Measurements from ENCODE around the gene GINS3.
"Not testable (repeated sequence)": the region's sequence is repeated elsewhere in the genome, so short reads cannot be mapped to it uniquely, and the experiment has no call there.

The GINS3 gene

GRCh38 chr16:58389724-58390123 lies 2.5 kb upstream of the GINS3 start:
- no peak for DNase-seq (ENCODE audit: low read depth in 1 of 2, low spot score in 1 of 2)

DNA sequence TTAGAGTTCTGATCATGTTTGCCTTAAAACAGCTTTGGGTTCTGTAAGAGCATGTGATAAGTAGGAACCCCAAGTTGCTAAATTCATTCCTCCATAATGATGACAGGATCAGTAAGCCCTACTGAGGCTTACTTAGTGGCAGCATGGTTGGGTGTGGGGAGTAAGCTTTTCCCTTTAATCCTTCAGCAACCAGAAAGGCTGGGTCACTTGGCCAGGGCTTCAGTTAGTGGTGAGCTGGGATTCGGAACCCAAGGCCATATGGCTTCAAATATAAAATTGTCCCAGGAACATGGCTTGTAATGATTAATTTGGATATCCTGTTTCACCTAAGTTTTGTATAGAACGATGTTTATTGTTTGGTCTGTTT lies 850 bp downstream of the GINS3 start:
- no peak for DNase-seq (ENCODE audit: low read depth in 1 of 2, low spot score in 1 of 2)

DNA sequence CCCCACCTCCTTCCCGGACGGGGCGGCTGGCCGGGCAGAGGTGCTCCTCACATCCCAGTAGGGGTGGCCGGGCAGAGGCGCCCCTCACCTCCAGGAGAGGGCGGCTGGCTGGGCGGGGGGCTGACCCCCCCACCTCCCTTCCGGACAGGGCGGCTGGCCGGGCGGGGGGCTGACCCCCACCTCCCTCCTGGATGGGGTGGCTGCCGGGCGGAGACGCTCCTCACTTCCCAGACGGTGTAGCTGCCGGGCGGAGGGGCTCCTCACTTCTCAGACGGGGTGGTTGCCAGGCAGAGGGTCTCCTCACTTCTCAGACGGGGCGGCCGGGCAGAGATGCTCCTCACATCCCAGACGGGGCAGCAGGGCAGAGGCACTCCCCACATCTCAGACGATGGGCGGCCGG lies 4.6 kb downstream of the GINS3 start:
- DNase-seq (ENCODE audit: low read depth in 1 of 2, low spot score in 1 of 2) = not testable (repeated sequence)

DNA sequence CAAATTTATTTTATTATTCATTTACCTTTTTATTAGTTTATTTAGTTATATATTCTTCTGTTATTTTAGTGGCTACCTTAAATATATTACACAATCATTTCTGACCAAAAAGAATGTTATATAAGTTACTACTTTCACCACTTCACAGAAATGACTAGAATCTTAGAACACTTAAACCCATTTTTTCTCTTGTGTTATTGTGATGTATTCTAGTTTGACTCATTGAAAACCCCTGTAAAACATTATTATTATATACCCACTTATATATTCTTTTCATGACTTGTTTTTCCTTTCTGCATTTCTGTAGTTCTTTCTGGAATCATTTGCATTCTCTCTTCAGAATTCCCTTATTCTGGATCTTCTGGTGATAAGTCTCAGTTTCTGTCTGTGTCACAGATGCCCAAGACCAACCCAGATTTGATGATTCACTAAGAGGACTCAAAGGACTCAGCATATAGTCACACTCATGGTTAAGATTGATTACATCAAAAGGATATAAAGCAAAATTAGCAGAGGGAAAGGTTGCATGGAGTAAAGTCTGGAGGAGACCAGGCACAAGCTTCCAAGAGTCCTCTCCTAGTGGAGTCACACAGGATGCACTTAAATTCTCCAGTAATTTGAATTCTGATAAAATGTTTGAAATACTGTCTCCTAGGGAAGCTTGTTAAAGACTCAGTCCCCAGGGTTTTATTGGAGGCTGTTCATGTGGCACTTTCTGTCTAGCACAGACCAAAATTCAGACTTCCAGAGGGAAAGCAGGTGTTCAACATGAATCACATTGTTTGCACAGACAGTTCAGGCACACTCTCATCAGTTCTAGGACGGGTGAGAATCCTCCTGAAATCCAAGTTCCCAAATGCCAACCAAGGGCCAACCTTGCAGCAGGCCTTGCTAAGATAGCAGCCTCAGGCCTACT lies 7.7 kb downstream of the GINS3 start:
- DNase-seq (ENCODE audit: low read depth in 1 of 2, low spot score in 1 of 2) = no peak

- not testable (repeated sequence) for DNase-seq (ENCODE audit: low read depth in 1 of 2, low spot score in 1 of 2)
These were observed 9.0 kb downstream of the GINS3 start for GRCh38 chr16:58401305-58401704.

DNA sequence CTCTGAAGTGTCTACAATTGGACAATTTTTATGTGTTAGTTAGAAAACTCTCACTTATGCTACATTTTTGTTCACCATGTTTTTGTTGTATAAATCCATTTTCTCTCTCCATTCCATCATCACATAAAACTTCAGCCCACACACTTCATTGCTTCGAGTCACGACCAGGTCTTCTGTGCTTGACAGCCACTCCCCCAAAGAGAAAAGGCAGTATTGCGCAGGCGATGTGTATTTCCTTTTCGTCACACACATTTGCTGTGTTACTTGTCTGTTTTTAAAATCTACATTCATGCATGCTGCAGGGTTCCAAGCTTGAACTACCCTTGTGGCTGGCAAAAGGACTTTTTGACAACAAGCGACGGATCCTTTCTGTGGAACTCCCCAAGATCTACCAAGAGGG lies 10.5 kb downstream of the GINS3 start:
- DNase-seq (ENCODE audit: low read depth in 1 of 2, low spot score in 1 of 2) = no peak

- DNase-seq (ENCODE audit: low read depth in 1 of 2, low spot score in 1 of 2) = no peak
These were observed 17.2 kb downstream of the GINS3 start for GRCh38 chr16:58409316-58409973.

DNA sequence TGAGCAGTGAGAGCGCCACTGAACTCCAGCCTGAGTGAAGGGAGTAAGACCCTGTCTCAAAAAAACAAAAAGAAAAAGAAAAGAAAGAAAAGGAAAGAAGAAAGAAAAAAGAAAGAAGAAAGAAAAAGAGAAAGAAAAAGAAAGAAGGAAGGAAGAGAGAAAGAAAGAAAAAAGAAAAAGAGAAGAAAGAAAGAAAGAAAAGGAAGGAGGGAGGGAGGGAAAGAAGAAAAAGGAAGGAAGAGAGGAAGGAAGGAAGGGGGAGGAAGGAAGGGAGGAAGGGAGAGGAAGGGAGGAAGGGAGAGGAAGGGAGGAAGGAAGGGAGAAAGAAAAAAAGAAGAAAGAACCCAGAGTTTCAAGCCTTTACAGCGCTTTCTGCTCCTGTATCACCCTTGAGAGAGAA lies 19.1 kb downstream of the GINS3 start:
- DNase-seq (ENCODE audit: low read depth in 1 of 2, low spot score in 1 of 2) = no peak

GRCh38 chr16:58411736-58412614 lies 19.7 kb downstream of the GINS3 start:
- DNase-seq (ENCODE audit: low read depth in 1 of 2, low spot score in 1 of 2) = no peak

DNA sequence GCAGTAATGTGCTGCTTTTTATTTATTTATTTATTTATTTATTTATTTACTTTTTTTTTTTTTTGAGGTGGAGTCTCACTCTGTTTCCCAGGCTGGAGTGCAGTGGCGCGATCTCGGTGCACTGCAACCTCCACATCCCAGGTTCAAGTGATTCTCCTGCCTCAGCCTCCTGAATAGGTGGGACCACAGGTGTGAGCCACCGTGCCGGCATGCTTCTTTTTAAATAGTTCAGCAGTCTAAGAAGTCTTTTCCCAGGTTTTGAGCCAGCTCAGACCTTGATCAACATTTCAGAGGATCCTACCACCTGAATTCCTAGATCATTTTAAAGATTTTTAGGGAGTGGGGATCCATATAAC lies 20.3 kb downstream of the GINS3 start:
- not testable (repeated sequence) for DNase-seq (ENCODE audit: low read depth in 1 of 2, low spot score in 1 of 2)

- no peak for DNase-seq (ENCODE audit: low read depth in 1 of 2, low spot score in 1 of 2)
These were observed 21.1 kb downstream of the GINS3 start for GRCh38 chr16:58413359-58413758.

DNA sequence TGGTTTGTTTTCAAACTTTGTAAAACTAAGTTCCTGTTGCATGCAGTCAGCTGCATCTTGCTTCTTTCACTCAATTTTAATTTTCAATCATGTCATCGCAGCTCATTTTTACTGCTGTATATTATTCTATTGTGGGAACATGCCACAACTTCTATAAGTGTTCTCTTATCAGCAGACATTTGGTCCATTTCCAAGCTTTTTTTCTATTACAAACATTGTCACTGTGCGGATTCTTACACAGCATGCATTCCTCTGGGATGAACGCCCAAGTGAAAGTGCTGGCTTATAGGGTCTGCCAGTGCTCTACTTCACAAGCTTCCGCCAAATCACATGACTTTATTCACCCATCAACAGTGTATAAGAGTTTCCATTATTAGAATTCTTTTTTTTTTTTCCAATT lies 22.7 kb downstream of the GINS3 start:
- DNase-seq (ENCODE audit: low read depth in 1 of 2, low spot score in 1 of 2) = no peak

DNA sequence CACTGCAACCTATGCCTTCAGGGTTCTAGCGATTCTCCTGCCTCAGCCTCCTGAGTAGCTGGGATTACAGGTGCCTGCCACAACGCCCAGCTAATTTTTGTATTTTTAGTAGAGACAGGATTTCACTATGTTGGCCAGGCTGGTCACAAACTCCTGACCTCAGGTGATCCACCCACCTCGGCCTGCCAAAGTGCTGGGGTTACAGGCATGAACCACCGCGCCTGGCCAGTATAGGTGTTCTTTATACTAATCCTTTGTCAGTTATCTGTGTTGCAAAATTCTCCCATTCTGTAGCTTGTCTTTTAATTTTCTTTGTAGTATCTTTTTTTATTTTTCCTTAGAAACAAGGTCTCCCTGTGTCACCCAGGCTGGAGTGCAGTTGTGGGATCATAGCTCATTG lies 23.7 kb downstream of the GINS3 start:
- not testable (repeated sequence) for DNase-seq (ENCODE audit: low read depth in 1 of 2, low spot score in 1 of 2)

GRCh38 chr16:58417035-58417434 lies 24.8 kb downstream of the GINS3 start:
- no peak for DNase-seq (ENCODE audit: low read depth in 1 of 2, low spot score in 1 of 2)

DNA sequence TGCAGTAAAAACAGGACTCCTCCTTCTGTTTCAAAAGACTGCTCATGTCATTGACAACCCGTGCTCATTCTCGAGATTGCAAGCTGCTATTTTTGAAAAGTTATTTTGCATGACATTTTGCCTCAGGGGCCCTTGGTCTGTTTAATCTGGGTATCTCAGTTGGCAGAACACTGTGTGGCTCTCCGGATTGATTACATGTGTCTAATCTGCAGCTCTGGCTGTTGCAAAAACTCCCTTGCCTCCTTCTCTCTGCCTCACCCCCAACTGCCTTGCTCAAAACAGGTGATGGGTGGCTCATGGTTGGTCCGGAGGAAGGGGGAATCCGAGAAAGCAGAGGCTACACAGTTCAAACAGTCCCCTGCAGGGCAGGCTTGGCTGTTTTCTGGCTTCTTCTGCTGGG lies 25.3 kb downstream of the GINS3 start:
- DNase-seq (ENCODE audit: low read depth in 1 of 2, low spot score in 1 of 2) = no peak

DNA sequence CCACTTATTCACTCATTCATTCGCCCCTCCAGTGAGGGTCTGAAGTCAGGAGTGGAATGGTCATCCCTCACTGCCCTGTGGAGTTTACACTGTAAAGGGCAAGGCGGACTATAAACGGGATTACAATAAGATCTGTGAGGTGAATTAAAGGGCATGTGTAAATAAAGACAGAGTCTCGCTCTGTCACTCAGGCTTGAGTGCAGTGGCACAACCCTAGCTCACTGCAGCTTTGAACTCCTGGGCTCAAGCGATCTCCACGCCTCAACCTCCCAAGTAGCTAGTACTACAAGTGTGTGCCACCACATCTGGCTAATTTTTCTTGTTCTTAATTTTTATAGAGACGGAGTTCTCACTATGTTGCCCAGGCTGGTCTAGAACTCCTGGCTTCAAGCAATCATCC lies 25.8 kb downstream of the GINS3 start:
- no peak for DNase-seq (ENCODE audit: low read depth in 1 of 2, low spot score in 1 of 2)

DNA sequence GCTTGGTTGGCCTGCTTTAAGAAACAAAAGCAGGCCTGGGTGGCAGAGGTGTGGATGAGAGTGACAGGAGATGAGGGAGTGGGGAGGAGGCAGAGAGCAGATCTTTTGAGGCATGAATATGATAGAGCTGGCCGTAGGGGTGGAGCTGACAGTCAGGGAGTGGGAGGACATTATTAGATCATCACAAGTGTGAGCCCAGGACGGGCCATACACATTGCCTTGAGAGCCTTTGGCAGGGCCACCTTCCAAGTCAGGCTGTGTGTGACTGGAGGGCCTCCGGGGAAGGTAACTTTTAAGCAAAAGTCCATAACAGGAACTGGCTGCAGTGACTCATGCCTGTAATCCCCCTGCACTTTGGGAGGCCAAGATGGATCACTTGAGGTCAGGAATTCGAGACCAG lies 26.3 kb downstream of the GINS3 start:
- DNase-seq (ENCODE audit: low read depth in 1 of 2, low spot score in 1 of 2) = no peak

GRCh38 chr16:58419241-58419990 lies 27.1 kb downstream of the GINS3 start:
- no peak for DNase-seq (ENCODE audit: low read depth in 1 of 2, low spot score in 1 of 2)

DNA sequence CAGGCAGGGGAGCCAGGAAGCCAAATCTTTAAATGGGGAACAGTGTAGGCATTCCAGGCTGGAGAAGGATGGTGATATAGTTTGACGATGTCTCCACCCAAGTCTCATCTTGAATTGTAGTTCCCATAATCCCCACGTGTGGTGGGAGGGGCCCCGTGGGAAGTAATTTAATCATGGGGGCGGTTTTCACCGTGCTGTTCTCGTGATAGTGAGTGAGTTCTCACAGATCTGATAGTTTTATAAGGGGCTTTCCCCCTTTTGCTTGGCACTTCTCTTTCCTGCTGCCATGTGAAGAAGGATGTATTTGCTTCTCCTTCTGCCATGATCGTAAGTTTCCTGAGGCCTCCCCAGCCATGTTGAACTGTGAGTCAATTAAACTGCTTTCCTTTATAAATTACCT lies 28.8 kb downstream of the GINS3 start:
- DNase-seq (ENCODE audit: low read depth in 1 of 2, low spot score in 1 of 2) = no peak

GRCh38 chr16:58421529-58421928 lies 29.3 kb downstream of the GINS3 start:
- no peak for DNase-seq (ENCODE audit: low read depth in 1 of 2, low spot score in 1 of 2)

DNA sequence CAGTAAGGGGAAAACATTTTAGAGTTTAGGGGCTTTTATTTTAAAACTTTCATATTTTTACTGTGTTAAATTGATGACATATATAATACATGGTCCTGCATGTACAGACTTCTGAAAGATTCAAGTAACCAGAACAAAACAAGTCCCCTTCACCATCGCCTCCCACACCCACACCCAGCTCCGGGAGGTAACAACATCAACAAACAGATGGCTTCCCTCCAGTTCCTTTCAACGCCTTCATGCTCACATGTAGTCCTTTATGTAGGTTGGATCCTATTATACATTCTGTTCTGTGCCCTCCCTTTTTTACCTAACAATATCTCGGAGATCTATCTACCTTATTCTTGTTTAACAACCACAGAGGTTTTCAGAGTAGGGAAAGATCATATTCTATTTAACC lies 30.5 kb downstream of the GINS3 start:
- no peak for DNase-seq (ENCODE audit: low read depth in 1 of 2, low spot score in 1 of 2)
